Endothelial cell of umbilical vein (primary cell): ENCODE measurements around the gene ZBTB7A. TPM values are rescaled to one million over a fixed set of nuclear protein-coding genes. Genes with fewer than 3 reads are reported as not detected.
"Not testable (repeated sequence)": the region's sequence is repeated elsewhere in the genome, so short reads cannot be mapped to it uniquely, and the experiment has no call there.

Source experiments
- BruUV-seq: library from RNA; stranded (reverse); fragments of 400-500 nt; replicated peaks from 2 replicates; lab custom pipeline; 2021; lab: Mats Ljungman, UMichigan
- CTCF ChIA-PET: fragments of 300-600, 350-600 bp; sonication (Branson Sonifier 250); formaldehyde crosslinking; loops from one replicate; lab custom pipeline; 2021; ENCODE audit warnings: antibody characterized with exemption, inconsistent platforms; lab: Charles Lee
- POLR2A ChIA-PET: fragments of 300-600, 350-600 bp; sonication (Branson Sonifier 250); formaldehyde crosslinking; loops from one replicate; lab custom pipeline; 2021; ENCODE audit warnings: antibody characterized with exemption, inconsistent platforms; lab: Charles Lee
- DNase-seq: peaks from one replicate; pipeline ENCODE4 v3.0.0-alpha.2; 2011; ENCODE audit warnings: low read depth, low spot score
- FAIRE-seq: peaks from 2 replicates; lab custom pipeline; 2011; peaks lifted over from hg19 to GRCh38; lab: Jason Lieb, UNC
- H2AFZ ChIP-seq: 2 replicates; pipeline ENCODE4 v1.6.0; 2012; ENCODE audit warnings: low read depth, low read length, control low read depth, inconsistent platforms
- H3K27ac ChIP-seq: 2 replicates; pipeline ENCODE4 v1.5.1; 2011; ENCODE audit warnings: low read depth, mild to moderate bottlenecking, control low read depth, low read length, moderate library complexity; ENCODE audit not compliant: insufficient read depth
- H3K27me3 ChIP-seq, 2 experiments: 2 replicates each; pipeline versions ENCODE4 v1.6.0 to v1.6.1; 2011; ENCODE audit warnings: low read length in 2 of 2, mixed read lengths in 1 of 2; ENCODE audit not compliant: control insufficient read depth in 2 of 2, insufficient read depth in 2 of 2
- H3K36me3 ChIP-seq, 2 experiments: 2 replicates in 1 of 2; 3 replicates in 1 of 2; pipeline ENCODE4 v1.5.1; 2011; ENCODE audit warnings: low read length in 2 of 2, mild to moderate bottlenecking in 1 of 2, moderate library complexity in 1 of 2; ENCODE audit not compliant: control insufficient read depth in 2 of 2, insufficient read depth in 2 of 2; ENCODE audit errors: extremely low read depth in 1 of 2
- H3K4me1 ChIP-seq: 3 replicates; pipeline ENCODE4 v1.5.1; 2011; ENCODE audit warnings: mild to moderate bottlenecking, low read length; ENCODE audit not compliant: control insufficient read depth, insufficient read depth; ENCODE audit errors: extremely low read depth
- H3K4me2 ChIP-seq: 2 replicates; pipeline ENCODE4 v1.6.1; 2011; ENCODE audit warnings: low read length, control low read depth, mixed read lengths; ENCODE audit not compliant: insufficient read depth
- H3K4me3 ChIP-seq, 3 experiments: fragments of 200-600 bp in 1 of 3; sonication (generic), shearing (Covaris generic) in 1 of 3; replicated peaks in 1 of 3; 2 replicates each; pipeline ENCODE4 v1.5.1; 2011 to 2016; ENCODE audit warnings: control low read depth in 3 of 3, low read length in 3 of 3, mild to moderate bottlenecking in 2 of 3, inconsistent platforms in 1 of 3, low read depth in 1 of 3, moderate library complexity in 1 of 3; ENCODE audit not compliant: insufficient read depth in 1 of 3
- H3K79me2 ChIP-seq: 2 replicates; pipeline ENCODE4 v1.6.0; 2012; ENCODE audit warnings: low read length, inconsistent platforms; ENCODE audit not compliant: control insufficient read depth, insufficient read depth
- H3K9ac ChIP-seq: replicated peaks from 2 replicates; pipeline ENCODE3; 2011; ENCODE audit warnings: low read length, control low read depth; ENCODE audit not compliant: insufficient read depth; ENCODE audit errors: extremely low read depth
- H3K9me1 ChIP-seq: replicated peaks from 3 replicates; pipeline ENCODE4 v1.6.0; 2011; ENCODE audit warnings: mild to moderate bottlenecking, low read length; ENCODE audit not compliant: control insufficient read depth, insufficient read depth; ENCODE audit errors: extremely low read depth
- H3K9me3 ChIP-seq: replicated peaks from 2 replicates; pipeline ENCODE4 v1.5.1; 2012; ENCODE audit warnings: low read length, inconsistent platforms; ENCODE audit not compliant: control insufficient read depth, insufficient read depth
- H4K20me1 ChIP-seq: replicated peaks from 2 replicates; pipeline ENCODE3; 2011; ENCODE audit warnings: mild to moderate bottlenecking, low read length; ENCODE audit not compliant: control insufficient read depth, insufficient read depth; ENCODE audit errors: extremely low read depth
- GATA2 ChIP-seq: IDR thresholded peaks from 2 replicates; pipeline ENCODE4 v1.7.0; 2011; ENCODE audit warnings: low read depth, mild to moderate bottlenecking, moderate library complexity, mixed read lengths, low read length; ENCODE audit not compliant: insufficient read length, insufficient read depth
- dilution Hi-C: fragments of 300-500 bp; cut with MboI; formaldehyde crosslinking; loops from one replicate; pipeline ENCODE4 v1.15.0; 2019; ENCODE audit warnings: low sequenced_read_pairs; ENCODE audit not compliant: extremely low pct_ligation_motif_present
- intact Hi-C: fragments of 100-400 bp; cut with micrococcal nuclease; formaldehyde crosslinking; loops from one replicate; pipeline ENCODE4 v1.10.0; 2022
- polyA plus RNA-seq, 4 experiments: library from polyadenylated mRNA; depleted of rRNA in 3 of 4; stranded (reverse) in 3 of 4; unstranded in 1 of 4; fragments of >200 nt; gene quantifications; 2 replicates each; pipeline versions ENCODE4 v1.2.1 to v1.2.3, GENCODE V29; 2011 to 2012; ENCODE audit warnings: missing spikeins in 1 of 4
- total RNA-seq: library from RNA; stranded (reverse); gene quantifications from 2 replicates; pipeline ENCODE4 v1.2.3, GENCODE V29; 2021
- TF ChIP-seq, protein P1 (sequence below): IDR thresholded peaks from 2 replicates; pipeline ENCODE4 v1.6.1; 2011; ENCODE audit not compliant: insufficient read depth, insufficient read length

ZBTB7A gene
- total and polyA plus RNA-seq, 2 donors (not counting 3 experiments of a cell fraction or from before 2014, with no cell fraction given): 8.2 to 29.0 TPM

DNA sequence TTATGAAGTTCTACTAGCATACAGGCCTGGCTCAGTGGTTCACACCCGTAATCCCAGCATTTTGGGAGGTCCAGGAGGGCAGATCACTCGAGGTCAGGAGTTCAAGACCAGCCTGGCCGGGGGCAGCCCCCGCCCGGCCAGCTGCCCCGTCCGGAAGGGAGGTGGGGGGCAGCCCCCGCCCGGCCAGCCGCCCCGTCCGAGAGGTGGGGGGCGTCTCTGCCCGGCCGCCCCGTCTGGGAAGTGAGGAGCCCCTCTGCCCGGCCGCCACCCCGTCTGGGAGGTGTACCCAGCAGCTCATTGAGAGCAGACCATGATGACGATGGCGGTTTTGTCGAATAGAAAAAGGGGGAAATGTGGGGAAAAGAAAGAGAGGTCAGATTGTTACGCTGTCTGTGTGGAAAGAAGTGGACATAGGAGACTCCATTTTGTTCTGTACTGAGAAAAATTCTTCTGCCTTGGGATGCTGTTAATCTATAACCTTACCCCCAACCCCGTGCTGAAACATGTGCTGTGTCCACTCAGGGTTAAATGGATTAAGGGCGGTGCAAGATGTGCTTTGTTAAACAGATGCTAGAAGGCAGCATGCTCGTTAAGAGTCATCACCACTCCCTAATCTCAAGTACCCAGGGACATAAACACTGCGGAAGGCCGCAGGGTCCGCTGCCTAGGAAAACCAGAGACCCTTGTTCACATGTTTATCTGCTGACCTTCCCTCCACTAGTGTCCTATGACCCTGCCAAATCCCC, 67.9 kb downstream of the ZBTB7A start:
- H3K4me1 ChIP-seq, H3K9me3 ChIP-seq, BruUV-seq, DNase-seq, H3K9ac ChIP-seq, FAIRE-seq, H3K27ac ChIP-seq, H3K4me2 ChIP-seq, H4K20me1 ChIP-seq, H3K4me3 ChIP-seq, H3K9me1 ChIP-seq, H2AFZ ChIP-seq, H3K36me3 ChIP-seq, POLR2A ChIA-PET, intact Hi-C loops, dilution Hi-C loops, H3K79me2 ChIP-seq, H3K27me3 ChIP-seq: not testable (repeated sequence)
- CTCF ChIA-PET: interaction anchor here (2.0 kb wide), 1 partner anchor 141 kb away, joined by 10 read pairs; no protein-coding TSS in a partner anchor

DNA sequence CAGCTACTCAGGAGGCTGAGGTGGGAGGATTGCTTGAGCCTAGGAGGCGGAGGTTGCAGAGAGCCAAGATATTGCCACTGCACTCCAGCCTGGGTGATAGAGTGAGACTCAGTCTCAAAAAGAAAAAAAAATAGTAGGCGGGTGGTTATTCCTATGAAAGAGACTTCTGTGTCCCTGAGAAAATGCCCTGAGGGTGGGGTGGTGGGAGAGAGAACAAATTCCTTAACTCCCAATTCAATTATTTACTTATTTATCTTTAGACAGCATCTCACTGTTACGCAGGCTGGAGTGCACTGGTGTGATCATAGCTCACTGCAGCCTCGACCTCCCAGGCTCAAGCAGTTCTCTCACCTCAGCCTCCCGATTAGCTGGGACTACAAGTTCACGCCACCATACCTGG, 71.1 kb downstream of the ZBTB7A start:
- TF ChIP-seq GATA2: no peak
- TF ChIP-seq, protein P1, sequence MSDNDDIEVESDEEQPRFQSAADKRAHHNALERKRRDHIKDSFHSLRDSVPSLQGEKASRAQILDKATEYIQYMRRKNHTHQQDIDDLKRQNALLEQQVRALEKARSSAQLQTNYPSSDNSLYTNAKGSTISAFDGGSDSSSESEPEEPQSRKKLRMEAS: no peak
- intact Hi-C loops: no loop called here
- no peaks in the 10 kb centered on the region for H3K27me3 ChIP-seq
- no peak overlapping the region for H3K9ac ChIP-seq
- CTCF ChIA-PET: interaction anchor here (0.6 kb wide), 1 partner anchor 121 kb away, joined by 3 read pairs; no protein-coding TSS in a partner anchor
- no peaks in the 10 kb centered on the region for H4K20me1 ChIP-seq
- H3K36me3 ChIP-seq: no peaks in the 10 kb centered on the region
- POLR2A ChIA-PET: interaction anchor here (0.7 kb wide), 1 partner anchor 17 kb away, joined by 7 read pairs; no protein-coding TSS in a partner anchor
- no TSS peak for BruUV-seq
- H3K9me1 ChIP-seq: no peaks in the 10 kb centered on the region
- no peak overlapping the region for H3K27ac ChIP-seq
- H3K4me3 ChIP-seq: no peak overlapping the region
- no peaks in the 10 kb centered on the region for H3K9me3 ChIP-seq
- no peak overlapping the region for H2AFZ ChIP-seq
- dilution Hi-C loops: no loop called here
- no peak for FAIRE-seq
- no peaks in the 10 kb centered on the region for H3K79me2 ChIP-seq
- no peaks in the 10 kb centered on the region for H3K4me1 ChIP-seq
- H3K4me2 ChIP-seq: no peak overlapping the region
- DNase-seq: no peak

Other genes starting within 250 kb of the ZBTB7A start
- not detected in 2 replicates for gene ZFR2, start 197.9 kb downstream of the ZBTB7A start, total RNA-seq
- gene ZFR2, start 197.9 kb downstream of the ZBTB7A start, polyA plus RNA-seq: 0.11 TPM in 1 of 2 replicates, not detected in the other
- not detected in 2 replicates for gene ATCAY, start 186.2 kb downstream of the ZBTB7A start, total RNA-seq
- 0.03 TPM in 1 of 2 replicates, not detected in the other for gene ATCAY, start 186.2 kb downstream of the ZBTB7A start, polyA plus RNA-seq
- not detected in 2 replicates for gene NMRK2, start 133.8 kb downstream of the ZBTB7A start, total RNA-seq
- not detected in 2 replicates for gene NMRK2, start 133.8 kb downstream of the ZBTB7A start, polyA plus RNA-seq
- gene DAPK3, start 95.8 kb downstream of the ZBTB7A start, total RNA-seq: 157 and 170 TPM in 2 replicates
- 175 and 176 TPM in 2 replicates for gene DAPK3, start 95.8 kb downstream of the ZBTB7A start, polyA plus RNA-seq
- 2,318 and 2,351 TPM in 2 replicates for gene EEF2, start 81.4 kb downstream of the ZBTB7A start, total RNA-seq
- gene EEF2, start 81.4 kb downstream of the ZBTB7A start, polyA plus RNA-seq: 1,496 and 1,538 TPM in 2 replicates
- gene PIAS4, start 59.2 kb downstream of the ZBTB7A start, total RNA-seq: 46.2 and 47.2 TPM in 2 replicates
- gene PIAS4, start 59.2 kb downstream of the ZBTB7A start, polyA plus RNA-seq: 23.6 and 26.2 TPM in 2 replicates
- 171 TPM in 2 replicates for gene MAP2K2, start 57.2 kb upstream of the ZBTB7A start, total RNA-seq
- 126 and 161 TPM in 2 replicates for gene MAP2K2, start 57.2 kb upstream of the ZBTB7A start, polyA plus RNA-seq
- not detected in 2 replicates for gene CREB3L3, start 86.7 kb upstream of the ZBTB7A start, total RNA-seq
- gene CREB3L3, start 86.7 kb upstream of the ZBTB7A start, polyA plus RNA-seq: not detected in 2 replicates
- 26.9 and 28.1 TPM in 2 replicates for gene SIRT6, start 115.7 kb upstream of the ZBTB7A start, total RNA-seq
- 36.6 and 41.2 TPM in 2 replicates for gene SIRT6, start 115.7 kb upstream of the ZBTB7A start, polyA plus RNA-seq
- 0.18 and 0.27 TPM in 2 replicates for gene ANKRD24, start 115.8 kb upstream of the ZBTB7A start, total RNA-seq
- 0.07 and 0.08 TPM in 2 replicates for gene ANKRD24, start 115.8 kb upstream of the ZBTB7A start, polyA plus RNA-seq
- 0.29 and 0.46 TPM in 2 replicates for gene EBI3, start 162.6 kb upstream of the ZBTB7A start, total RNA-seq
- 1.0 and 1.8 TPM in 2 replicates for gene EBI3, start 162.6 kb upstream of the ZBTB7A start, polyA plus RNA-seq
- gene YJU2, start 180.2 kb upstream of the ZBTB7A start, total RNA-seq: 21.5 and 23.0 TPM in 2 replicates
- gene YJU2, start 180.2 kb upstream of the ZBTB7A start, polyA plus RNA-seq: 20.7 and 22.9 TPM in 2 replicates
- not detected in 2 replicates for gene SHD, start 212.4 kb upstream of the ZBTB7A start, total RNA-seq
- not detected in 2 replicates for gene SHD, start 212.4 kb upstream of the ZBTB7A start, polyA plus RNA-seq
- not detected in 2 replicates for gene TMIGD2, start 235.5 kb upstream of the ZBTB7A start, total RNA-seq
- gene TMIGD2, start 235.5 kb upstream of the ZBTB7A start, polyA plus RNA-seq: not detected in 2 replicates
- 25.8 and 26.0 TPM in 2 replicates for gene FSD1, start 237.7 kb upstream of the ZBTB7A start, total RNA-seq
- gene FSD1, start 237.7 kb upstream of the ZBTB7A start, polyA plus RNA-seq: 55.5 and 95.4 TPM in 2 replicates